K562 (cell line): Measurements from ENCODE around the gene ZDHHC17. TPM values are rescaled to one million over a fixed set of nuclear protein-coding genes. Genes with fewer than 3 reads are reported as not detected.

Source experiments
- MIER1 ChIP-seq: fragments of 450-650 bp; IDR thresholded peaks from 2 replicates; pipeline ENCODE4 v1.6.1; 2016; ENCODE audit warnings: antibody characterized with exemption, mild to moderate bottlenecking, low read depth
- SMARCE1 ChIP-seq: fragments of 450-650 bp; IDR thresholded peaks from 2 replicates; pipeline ENCODE4 v1.7.1; 2016; ENCODE audit warnings: mild to moderate bottlenecking
- ZNF318 ChIP-seq, 2 experiments: fragments of 450-650 bp; IDR thresholded peaks; 2 replicates each; pipeline ENCODE4 v1.6.1; 2016; ENCODE audit warnings: mild to moderate bottlenecking in 2 of 2, borderline replicate concordance in 1 of 2, low read depth in 1 of 2, moderate library complexity in 1 of 2
- polyA plus RNA-seq, 8 experiments: library from polyadenylated mRNA; depleted of rRNA in 4 of 8; stranded (reverse) in 5 of 8; unstranded in 3 of 8; fragments of >200 nt; fragmentation: Nextera tagmentation in 2 of 8; fragmentation: Illumina TruSeq in 1 of 8; extraction: Ambion mirVana in 2 of 8; extraction: Trizol in 1 of 8; gene quantifications; 2 replicates each; pipeline versions ENCODE4 v1.2.1 to v1.2.3, GENCODE V29; 2011 to 2014; ENCODE audit warnings: inconsistent platforms in 1 of 8, missing spikeins in 1 of 8
- total RNA-seq, 7 experiments: library from RNA; depleted of rRNA in 6 of 7; stranded (reverse); fragments of >200 nt in 6 of 7; fragmentation: Illumina TruSeq in 2 of 7; extraction: Trizol in 2 of 7; gene quantifications; 2 replicates each; pipeline versions ENCODE4 v1.2.1 to v1.2.3, GENCODE V29; 2011 to 2021; ENCODE audit warnings: low replicate concordance in 1 of 7

Gene ZDHHC17
- total and polyA plus RNA-seq, 9 of the 15 experiments (the other 6 are each of a cell fraction or from before 2014, with no cell fraction given), result 6.7 to 66.0 (median 27.5) TPM

- no peak for TF ChIP-seq ZNF318 (IDR thresholded peaks at IDR 0.05; ENCODE audit: borderline replicate concordance in 1 of 2, low read depth in 1 of 2)
- TF ChIP-seq MIER1, result no peak
- TF ChIP-seq SMARCE1, result no peak
Observed at GRCh38 chr12:76855271-76855670, 91.4 kb downstream of the ZDHHC17 start (continued).
